B cell (primary cell): ENCODE measurements around the gene SLC25A24. TPM values are rescaled to one million over a fixed set of nuclear protein-coding genes. Genes with fewer than 3 reads are reported as not detected.
"Not testable (repeated sequence)": the region's sequence is repeated elsewhere in the genome, so short reads cannot be mapped to it uniquely, and the experiment has no call there.

Experiments used
- ATAC-seq: fragments of 200-7000 bp; cut with Tn5 transposase; one replicate; pipeline ENCODE4 v1.10.0; 2021; ENCODE audit warnings: low read depth, mild to moderate bottlenecking, moderate number of reproducible peaks, moderate library complexity
- CTCF ChIA-PET: fragments of 350-600 bp; sonication (Branson Sonifier 250); formaldehyde crosslinking; loops from one replicate; lab custom pipeline; 2021; ENCODE audit warnings: antibody characterized with exemption, inconsistent platforms; lab: Charles Lee
- POLR2A ChIA-PET: fragments of 350-600 bp; sonication (Branson Sonifier 250); formaldehyde crosslinking; loops from one replicate; lab custom pipeline; 2021; ENCODE audit warnings: antibody characterized with exemption; lab: Charles Lee
- DNase-seq: peaks from one replicate; pipeline ENCODE4 v3.0.0; 2013
- H2AFZ ChIP-seq: 2 replicates; pipeline ENCODE4 v1.6.1; 2012; ENCODE audit warnings: mild to moderate bottlenecking, low read depth, low read length; ENCODE audit not compliant: insufficient read depth, poor library complexity, severe bottlenecking
- H3K27ac ChIP-seq, 2 donors: 1 replicate in 1 of 2; 2 replicates in 1 of 2; pipeline ENCODE4 v1.5.1; 2012 to 2013; ENCODE audit warnings: low read length in 2 of 2, mild to moderate bottlenecking in 2 of 2, moderate library complexity in 1 of 2
- H3K27me3 ChIP-seq, 4 experiments: fragments of 200-600 bp in 1 of 4; sonication (generic) in 1 of 4; replicated peaks in 1 of 4; 1 replicate in 2 of 4; 2 replicates in 2 of 4; pipeline versions ENCODE4 v1.6.1 to v1.7.0; 2013 to 2016; ENCODE audit warnings: low read length in 3 of 4, mild to moderate bottlenecking in 2 of 4, mixed read lengths in 1 of 4, moderate library complexity in 1 of 4; ENCODE audit not compliant: insufficient read depth in 4 of 4, control insufficient read depth in 3 of 4; ENCODE audit errors: control extremely low read depth in 1 of 4
- H3K36me3 ChIP-seq, 2 experiments: replicated peaks in 1 of 2; 1 replicate in 1 of 2; 2 replicates in 1 of 2; pipeline versions ENCODE4 v1.6.1 to v1.7.1; 2013; ENCODE audit warnings: low read length in 1 of 2; ENCODE audit not compliant: insufficient read depth in 2 of 2, control insufficient read depth in 1 of 2; ENCODE audit errors: control extremely low read depth in 1 of 2, extremely low read depth in 1 of 2
- H3K4me1 ChIP-seq, 2 donors: fragments of 200-600 bp in 1 of 2; sonication (generic) in 1 of 2; 1 replicate in 1 of 2; 2 replicates in 1 of 2; pipeline versions ENCODE4 v1.5.1 to v1.6.1; 2013 to 2017; ENCODE audit warnings: low read length in 2 of 2; ENCODE audit not compliant: control insufficient read depth in 2 of 2, insufficient read depth in 2 of 2
- H3K4me2 ChIP-seq: replicated peaks from 2 replicates; pipeline ENCODE3; 2012; ENCODE audit warnings: mild to moderate bottlenecking, low read depth, low read length; ENCODE audit not compliant: poor library complexity, severe bottlenecking
- H3K4me3 ChIP-seq, 5 experiments: fragments of 200-600 bp in 1 of 5; sonication (generic) in 1 of 5; 1 replicate in 3 of 5; 2 replicates in 2 of 5; pipeline versions ENCODE4 v1.5.1 to v1.7.0; 2011 to 2016; ENCODE audit warnings: low read length in 4 of 5, mild to moderate bottlenecking in 4 of 5, low read depth in 2 of 5, control low read depth in 1 of 5, moderate library complexity in 1 of 5; ENCODE audit not compliant: insufficient read depth in 1 of 5; ENCODE audit errors: control extremely low read depth in 1 of 5, extremely low read depth in 1 of 5
- H3K79me2 ChIP-seq: fragments of 200-600 bp; sonication (generic); one replicate; pipeline ENCODE4 v1.6.0; 2016; ENCODE audit warnings: low read length; ENCODE audit not compliant: control insufficient read depth, insufficient read depth
- H3K9ac ChIP-seq: fragments of 200-600 bp; sonication (generic); 2 replicates; pipeline ENCODE4 v1.6.1; 2017; ENCODE audit warnings: mild to moderate bottlenecking, low read length, moderate library complexity
- H3K9me3 ChIP-seq, 3 donors: one replicate each; pipeline versions ENCODE4 v1.6.1 to v1.7.1; 2013; ENCODE audit warnings: low read length in 2 of 3; ENCODE audit not compliant: control insufficient read depth in 2 of 3, insufficient read depth in 1 of 3; ENCODE audit errors: control extremely low read depth in 1 of 3
- H4K20me1 ChIP-seq: 2 replicates; pipeline ENCODE4 v1.6.0; 2012; ENCODE audit warnings: mild to moderate bottlenecking, low read length; ENCODE audit not compliant: insufficient read depth, control insufficient read depth, poor library complexity, severe bottlenecking
- H3K27ac Mint-ChIP-seq: one replicate; pipeline ENCODE4 v1.8.0; 2021; ENCODE audit warnings: mixed read lengths
- H3K27me3 Mint-ChIP-seq: one replicate; pipeline ENCODE4 v1.8.0; 2021; ENCODE audit warnings: mixed read lengths
- H3K4me1 Mint-ChIP-seq: one replicate; pipeline ENCODE4 v1.8.0; 2021; ENCODE audit warnings: mixed read lengths
- H3K4me3 Mint-ChIP-seq: one replicate; pipeline ENCODE4 v1.8.0; 2021; ENCODE audit warnings: mixed read lengths
- H3K9me3 Mint-ChIP-seq: one replicate; pipeline ENCODE4 v1.8.0; 2022; ENCODE audit warnings: mixed read lengths; ENCODE audit not compliant: insufficient read depth
- WGBS: methylation state at CpG from one replicate; pipeline ENCODE4 v1.1.5; 2013; ENCODE audit warnings: missing lambda C conversion rate; ENCODE audit not compliant: insufficient coverage; 5-methylcytosine and 5-hydroxymethylcytosine counted together
- intact Hi-C: fragments of 100-400 bp; cut with micrococcal nuclease; formaldehyde crosslinking; loops from one replicate; pipeline ENCODE4 v1.10.0; 2022
- polyA plus RNA-seq: library from polyadenylated mRNA; depleted of rRNA; stranded (reverse); fragments of >200 nt; gene quantifications from 2 replicates; pipeline ENCODE4 v1.2.3, GENCODE V29; 2012
- total RNA-seq, 2 donors: library from RNA; stranded (reverse); fragments of 120-200 nt in 1 of 2; gene quantifications; 1 replicate in 1 of 2; 2 replicates in 1 of 2; pipeline versions ENCODE4 v1.2.3 to v1.2.4, GENCODE V29; 2013 to 2022

The SLC25A24 gene
- total and polyA plus RNA-seq, 2 donors (not counting 1 experiment from before 2014, with no cell fraction given): 6.0 to 25.6 TPM

GRCh38 chr1:108235308-108235707 is 35.2 kb upstream of the SLC25A24 start:
- ATAC-seq, H3K4me3 ChIP-seq, H3K27me3 ChIP-seq, H3K9ac ChIP-seq, CTCF ChIA-PET, H4K20me1 ChIP-seq, H3K27me3 Mint-ChIP-seq, H3K9me3 ChIP-seq, H3K27ac ChIP-seq, H3K36me3 ChIP-seq, H3K4me2 ChIP-seq, DNase-seq, intact Hi-C loops, H3K4me1 ChIP-seq, H3K79me2 ChIP-seq, POLR2A ChIA-PET, H3K4me1 Mint-ChIP-seq, H3K4me3 Mint-ChIP-seq, H3K9me3 Mint-ChIP-seq, H3K27ac Mint-ChIP-seq, H2AFZ ChIP-seq: not testable (repeated sequence)
- WGBS: no CpG with 5 or more reads among the region's 2 CpGs

GRCh38 chr1:108232183-108232582 is 32.0 kb upstream of the SLC25A24 start:
- H2AFZ ChIP-seq, H3K27ac Mint-ChIP-seq, H3K36me3 ChIP-seq, H3K4me2 ChIP-seq, CTCF ChIA-PET, H3K4me3 ChIP-seq, H3K9me3 ChIP-seq, ATAC-seq, H3K27me3 Mint-ChIP-seq, POLR2A ChIA-PET, DNase-seq, H3K4me1 Mint-ChIP-seq, H3K27me3 ChIP-seq, H3K4me1 ChIP-seq, intact Hi-C loops, H3K79me2 ChIP-seq, H3K9me3 Mint-ChIP-seq, H3K9ac ChIP-seq, H4K20me1 ChIP-seq, H3K27ac ChIP-seq, H3K4me3 Mint-ChIP-seq: not testable (repeated sequence)
- WGBS: no CpG with 5 or more reads among the region's 3 CpGs

DNA sequence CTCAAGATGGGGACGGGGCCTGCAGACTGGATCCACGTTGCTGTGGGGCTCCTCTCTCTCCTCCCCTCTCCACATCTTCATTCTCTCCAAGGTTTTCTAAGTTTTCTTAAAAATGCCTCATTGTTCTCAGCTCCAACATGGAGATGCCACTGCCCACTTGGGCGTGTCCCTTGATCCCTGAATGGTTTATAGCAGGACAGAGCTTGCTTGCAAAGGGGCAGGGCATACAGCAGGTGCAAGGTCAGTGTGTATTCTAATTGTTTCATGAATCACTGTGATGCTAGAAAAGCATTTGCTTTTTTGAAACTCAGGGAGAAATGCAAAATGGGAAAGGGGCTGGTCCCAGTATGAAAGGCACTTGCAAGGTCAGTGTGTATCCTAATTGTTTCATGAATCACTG is 29.8 kb upstream of the SLC25A24 start:
- H3K36me3 ChIP-seq, H3K4me3 ChIP-seq, H3K4me1 ChIP-seq, intact Hi-C loops, H3K79me2 ChIP-seq, DNase-seq, H3K9me3 ChIP-seq, POLR2A ChIA-PET, H3K27ac Mint-ChIP-seq, ATAC-seq, H3K4me3 Mint-ChIP-seq, H3K27ac ChIP-seq, H2AFZ ChIP-seq, H3K4me1 Mint-ChIP-seq, H3K27me3 ChIP-seq, H3K9ac ChIP-seq, H3K9me3 Mint-ChIP-seq, CTCF ChIA-PET, H3K4me2 ChIP-seq, H3K27me3 Mint-ChIP-seq, H4K20me1 ChIP-seq: not testable (repeated sequence)
- WGBS: no CpG with 5 or more reads among the region's 3 CpGs

- POLR2A ChIA-PET, H3K36me3 ChIP-seq, H3K4me3 Mint-ChIP-seq, H3K27ac Mint-ChIP-seq, H3K27ac ChIP-seq, H3K27me3 Mint-ChIP-seq, H3K79me2 ChIP-seq, H3K9ac ChIP-seq, ATAC-seq, H3K27me3 ChIP-seq, H2AFZ ChIP-seq, H3K4me1 Mint-ChIP-seq, DNase-seq, intact Hi-C loops, H3K4me2 ChIP-seq, CTCF ChIA-PET, H3K9me3 ChIP-seq, H3K9me3 Mint-ChIP-seq, H3K4me3 ChIP-seq, H3K4me1 ChIP-seq, H4K20me1 ChIP-seq: not testable (repeated sequence)
- no CpG with 5 or more reads among the region's 7 CpGs for WGBS
Observed at GRCh38 chr1:108227772-108228171, 27.6 kb upstream of the SLC25A24 start.
